HPDE6-E6E7 (cell line): ENCODE data around the gene MELTF.
"Not testable (repeated sequence)": the region's sequence is repeated elsewhere in the genome, so short reads cannot be mapped to it uniquely, and the experiment has no call there.

Experiments
- DNase-seq: peaks from one replicate; pipeline ENCODE4 v3.0.0; 2011; ENCODE audit warnings: missing footprints; ENCODE audit errors: extremely low spot score

Gene MELTF

GRCh38 chr3:197029511-197030167 lies at the start of gene MELTF:
Gene MELTF, minus strand, starts transcription at chr3:197029817. Its CDS starts 115 bp downstream, at chr3:197029702.
- DNase-seq: peak; percentile 75

- no peak for DNase-seq
Observed at GRCh38 chr3:197076415-197076814, 46.8 kb upstream of the MELTF start.

- DNase-seq: no peak
Observed at GRCh38 chr3:197068077-197068476, 38.5 kb upstream of the MELTF start.

GRCh38 chr3:197064771-197065170 lies 35.2 kb upstream of the MELTF start:
- no peak for DNase-seq

- no peak for DNase-seq
Observed at GRCh38 chr3:197062446-197062845, 32.8 kb upstream of the MELTF start.

- DNase-seq: not testable (repeated sequence)
Observed at GRCh38 chr3:197051637-197052036, 22.0 kb upstream of the MELTF start.

- DNase-seq: no peak
Observed at GRCh38 chr3:197050511-197050910, 20.9 kb upstream of the MELTF start.

- DNase-seq: no peak
Observed at GRCh38 chr3:197042539-197042938, 12.9 kb upstream of the MELTF start.

GRCh38 chr3:197041875-197042488 lies 12.4 kb upstream of the MELTF start:
- no peak for DNase-seq

- no peak for DNase-seq
Observed at GRCh38 chr3:197040658-197041057, 11.0 kb upstream of the MELTF start.

- DNase-seq: peak; percentile 65
Observed at GRCh38 chr3:197038679-197039462, 9.3 kb upstream of the MELTF start.

- no peak for DNase-seq
Observed at GRCh38 chr3:197035577-197035976, 6.0 kb upstream of the MELTF start.

GRCh38 chr3:197034778-197035177 lies 5.2 kb upstream of the MELTF start:
- not testable (repeated sequence) for DNase-seq

- not testable (repeated sequence) for DNase-seq
Observed at GRCh38 chr3:197033764-197034163, 4.1 kb upstream of the MELTF start.

- peak; percentile 95 for DNase-seq
Observed at GRCh38 chr3:197031315-197032285, 2.0 kb upstream of the MELTF start.

- DNase-seq: no peak
Observed at GRCh38 chr3:197030379-197031314, 1.0 kb upstream of the MELTF start.

- DNase-seq: no peak
Observed at GRCh38 chr3:197028728-197029510, 698 bp downstream of the MELTF start.

GRCh38 chr3:197027896-197028727 lies 1.5 kb downstream of the MELTF start:
- no peak for DNase-seq
